Measurements from ENCODE around the gene PCK1.

Gene PCK1

DNA sequence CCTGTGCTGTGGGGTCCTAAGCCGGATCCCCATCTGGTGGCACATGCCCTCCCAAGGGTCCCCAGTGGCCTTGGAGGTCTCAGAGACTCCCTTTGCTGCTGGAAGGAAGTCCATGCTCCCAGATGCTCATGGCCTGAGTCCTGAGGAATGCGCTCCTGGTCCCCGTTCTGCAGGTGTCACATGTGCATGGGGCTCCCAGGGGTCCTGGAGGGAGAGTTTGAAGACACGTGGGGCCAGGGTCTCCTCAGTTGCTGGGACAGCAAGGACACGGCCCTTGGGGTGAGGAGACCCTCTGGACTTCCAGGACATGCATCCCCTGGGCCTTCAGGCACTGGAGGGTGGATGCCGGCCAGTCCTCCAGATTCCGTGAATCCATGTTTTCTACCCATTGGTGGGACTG is 47.6 kb downstream of the PCK1 start:
- DNase-seq, result no peak

DNA sequence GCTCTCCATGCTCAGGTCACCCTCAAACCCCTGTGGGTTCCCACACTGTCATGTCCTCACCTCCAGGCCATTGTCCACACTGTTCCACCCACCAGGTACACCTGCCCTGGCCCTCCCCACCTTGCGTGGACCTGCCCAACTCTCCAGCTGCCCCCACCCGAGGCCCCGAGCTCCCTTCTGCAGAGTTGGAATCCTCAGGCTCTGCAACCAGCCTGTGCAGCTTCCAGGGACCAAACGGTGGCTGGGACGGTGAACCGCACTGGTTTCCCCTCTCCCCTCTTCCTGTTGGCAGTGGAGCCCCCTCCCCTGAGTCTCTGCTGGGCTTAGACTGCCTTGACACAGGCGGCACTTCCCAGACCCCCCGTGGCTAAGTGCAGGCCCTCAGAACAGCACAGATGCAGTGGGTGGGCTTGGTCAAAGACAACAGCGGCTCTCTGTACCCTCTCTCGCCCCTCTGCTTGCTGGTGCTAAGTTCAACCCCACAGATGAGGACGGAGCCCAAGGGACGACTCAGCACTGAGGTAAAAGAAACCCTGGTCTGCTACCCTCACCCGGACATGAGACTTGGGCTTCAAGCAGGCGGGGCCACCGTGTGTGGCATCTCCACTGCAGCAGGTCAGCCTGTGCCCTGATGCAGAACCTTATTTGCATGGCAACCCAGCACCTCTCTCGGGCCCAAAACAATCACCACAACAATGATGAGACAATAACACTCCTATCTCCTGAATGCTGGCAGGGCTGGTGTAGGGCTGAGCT is 48.4 kb downstream of the PCK1 start:
- DNase-seq, result no peak

DNA sequence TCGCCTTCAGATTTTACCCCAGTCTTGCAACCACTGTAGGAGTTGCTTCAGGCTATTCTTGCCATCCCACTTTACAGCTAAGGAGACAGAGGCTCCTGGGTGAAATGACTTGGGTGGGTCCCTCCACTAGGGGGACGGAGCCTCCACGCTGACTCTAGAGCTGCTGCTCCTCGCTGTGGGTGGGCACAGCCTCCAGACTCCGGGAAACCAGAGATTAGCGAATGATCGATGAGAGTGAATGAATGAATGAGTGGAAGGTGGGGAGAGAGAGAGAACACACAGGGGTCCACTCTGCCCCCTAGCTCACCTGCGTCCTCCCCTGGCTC is 48.9 kb downstream of the PCK1 start:
- no peak for DNase-seq

DNA sequence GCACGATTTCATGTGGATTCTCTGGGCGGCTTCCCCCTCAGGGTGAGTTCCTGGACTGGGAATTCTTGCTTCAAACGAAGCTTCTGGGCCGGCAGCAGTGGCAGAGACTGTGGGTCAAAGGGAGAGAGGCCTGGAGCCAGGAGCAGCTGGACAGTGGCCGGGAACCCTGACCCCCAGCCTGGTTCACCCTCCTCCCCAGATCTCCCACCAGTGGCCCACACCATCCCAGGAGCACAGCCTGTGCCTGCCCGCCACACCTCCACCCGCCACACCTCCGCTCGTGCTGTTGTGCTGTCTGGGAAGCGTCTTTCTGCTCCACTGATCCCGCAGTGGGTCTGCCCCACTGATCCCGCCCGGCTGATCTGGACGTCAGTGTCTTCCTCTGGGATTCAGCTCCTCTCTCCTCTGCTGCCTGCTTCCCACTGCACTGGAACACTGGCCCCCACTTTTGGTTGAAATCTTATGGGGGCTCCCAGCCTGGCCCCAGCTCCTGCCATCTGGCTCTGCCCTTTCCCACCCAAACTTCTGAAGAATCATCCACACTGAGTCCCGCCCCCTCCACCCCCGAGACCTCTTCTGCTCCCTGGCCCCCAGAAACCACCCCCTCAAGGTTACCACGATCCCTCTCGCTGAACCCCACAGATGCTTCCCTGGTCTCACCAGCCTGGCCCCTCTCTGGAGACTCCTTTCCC is 49.5 kb downstream of the PCK1 start:
- DNase-seq, result no peak

DNA sequence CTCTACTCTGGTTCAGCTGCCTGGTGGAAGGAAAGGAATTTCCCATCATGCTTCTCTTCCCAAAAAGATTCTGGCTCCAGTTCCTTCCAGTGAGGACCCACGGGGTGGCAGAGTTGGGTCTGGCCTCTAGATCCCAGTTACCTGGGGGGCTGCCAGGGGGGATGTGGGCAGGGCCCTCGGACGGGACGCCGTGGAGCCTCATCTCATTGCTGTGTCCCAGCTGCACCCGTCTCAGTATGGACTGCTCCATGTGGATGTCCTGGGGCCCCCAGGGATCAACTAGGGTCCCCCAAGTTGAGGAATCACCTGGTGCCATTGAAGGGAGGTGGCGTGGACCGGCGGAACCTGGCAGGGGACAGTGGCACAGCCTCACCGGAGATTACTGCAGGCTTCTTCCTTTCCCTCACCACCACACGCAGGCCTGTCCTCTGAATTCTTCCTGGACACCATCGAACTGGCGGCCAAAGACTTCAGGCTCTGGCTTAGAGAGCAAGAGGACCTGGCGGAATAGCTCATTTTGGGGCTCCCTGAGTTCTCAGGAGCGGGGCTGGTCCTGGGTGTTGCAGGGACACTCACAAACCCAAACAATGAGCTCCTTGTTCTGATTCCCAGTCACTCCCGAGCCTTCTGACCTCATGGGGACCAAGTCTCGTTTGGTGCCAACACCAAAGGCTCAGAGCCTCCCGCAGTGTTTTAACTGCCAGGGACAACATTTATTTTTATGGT is 50.8 kb downstream of the PCK1 start:
- no peak for DNase-seq

DNA sequence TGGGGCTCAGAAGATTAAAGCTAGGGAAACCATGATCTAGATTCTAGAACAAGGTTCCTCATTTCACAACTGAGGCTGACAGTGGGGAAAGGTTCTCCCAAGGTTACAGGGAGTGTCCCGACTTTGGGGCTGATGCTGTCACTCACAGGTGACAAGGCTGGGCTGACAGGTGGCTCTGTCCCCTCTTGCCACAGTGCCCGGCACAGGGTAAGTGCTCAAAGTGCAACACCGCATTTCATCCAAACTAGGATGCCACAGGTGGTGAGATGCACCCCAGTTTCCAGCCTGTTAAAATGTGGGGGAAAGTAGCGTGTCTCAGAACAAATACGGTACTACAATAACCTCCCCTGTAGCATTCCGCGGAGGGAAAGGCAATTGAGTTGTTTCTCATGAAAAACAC is 51.5 kb downstream of the PCK1 start:
- DNase-seq, result no peak

DNA sequence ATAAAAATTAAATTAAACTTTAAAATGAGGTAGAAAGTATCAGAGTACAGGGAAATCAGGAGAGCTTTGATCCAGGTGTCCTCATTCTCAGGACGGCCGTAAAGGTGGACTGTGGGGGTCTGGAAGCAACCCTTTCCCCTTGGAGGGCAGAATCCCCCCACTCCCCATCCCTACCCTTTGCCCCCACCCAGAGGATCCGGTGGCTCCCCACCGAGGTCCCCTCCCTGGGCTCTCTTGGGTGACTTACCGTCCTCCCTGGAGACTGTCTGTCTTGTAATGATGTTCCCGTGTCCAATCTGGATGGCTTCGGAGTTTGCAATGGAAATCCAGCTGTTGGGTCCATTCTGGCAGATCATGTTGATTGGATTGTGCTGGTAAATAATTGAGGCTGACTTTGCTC is 52.0 kb downstream of the PCK1 start:
- no peak for DNase-seq

DNA sequence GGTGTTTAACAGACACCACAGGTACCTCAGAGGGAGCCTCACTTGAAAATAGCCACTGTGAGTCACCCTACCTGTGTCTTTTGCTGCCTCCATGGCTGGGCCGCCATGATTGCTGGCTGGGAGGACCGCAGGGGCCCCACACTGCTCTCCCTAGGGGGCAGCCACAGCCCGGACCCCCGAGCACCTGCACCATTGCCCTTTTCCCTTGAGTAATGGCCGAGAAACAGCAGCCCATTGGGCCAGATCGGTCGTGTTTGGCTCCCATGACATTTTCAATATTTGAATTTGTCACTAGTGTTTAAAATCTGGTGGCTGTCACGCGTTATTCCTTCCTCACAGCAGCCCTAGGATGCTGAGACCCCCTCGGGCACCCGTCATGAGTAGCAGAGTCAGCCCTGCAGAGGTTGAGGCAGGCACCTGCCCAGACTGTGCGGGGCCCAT is 52.6 kb downstream of the PCK1 start:
- DNase-seq, result no peak

DNA sequence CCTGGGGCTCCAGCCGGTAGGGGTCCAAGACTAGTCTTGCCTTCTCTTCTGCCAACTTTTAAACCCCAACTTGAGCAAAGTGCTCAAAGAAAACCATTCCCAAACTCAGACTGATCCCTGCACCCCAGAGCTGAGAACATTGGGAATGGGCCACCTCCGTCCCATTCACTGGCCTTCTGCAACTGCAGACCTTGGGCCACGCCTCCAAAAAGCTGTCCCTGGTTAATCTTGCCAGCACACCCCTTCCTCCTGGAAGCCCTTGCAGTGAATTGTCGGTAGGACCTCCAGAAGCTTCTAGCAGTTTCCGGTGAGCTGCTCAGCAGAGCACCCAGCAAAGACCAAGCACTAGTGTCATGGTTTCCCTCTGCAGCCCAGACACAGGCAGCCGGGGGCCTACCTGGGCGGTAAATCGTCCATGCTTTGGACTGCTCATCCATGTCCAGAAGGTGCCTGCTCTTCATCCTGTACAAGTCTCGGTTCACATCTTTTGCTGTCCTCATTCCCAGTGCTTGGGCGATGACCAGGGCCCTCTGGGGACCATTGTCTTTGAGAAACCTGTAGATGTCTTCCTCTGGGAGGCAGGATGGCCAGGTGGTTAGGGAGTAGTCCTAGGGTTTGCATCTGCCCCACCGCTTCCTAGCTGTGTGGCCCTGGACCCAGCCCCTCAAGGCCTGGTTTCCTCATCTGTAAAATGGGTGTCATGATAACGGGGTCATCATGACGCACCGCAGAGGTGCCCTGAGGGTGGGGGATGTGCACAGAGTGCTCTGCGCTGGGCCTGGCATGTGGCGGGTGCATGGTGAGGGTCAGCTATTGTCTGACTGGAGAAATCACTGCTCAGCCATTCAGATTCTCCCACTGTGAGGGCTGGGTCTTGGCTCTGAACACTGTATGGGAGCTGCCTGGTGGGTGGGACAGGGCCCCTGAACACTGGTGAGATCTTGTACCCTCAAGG is 53.9 kb downstream of the PCK1 start:
- DNase-seq, result no peak

DNA sequence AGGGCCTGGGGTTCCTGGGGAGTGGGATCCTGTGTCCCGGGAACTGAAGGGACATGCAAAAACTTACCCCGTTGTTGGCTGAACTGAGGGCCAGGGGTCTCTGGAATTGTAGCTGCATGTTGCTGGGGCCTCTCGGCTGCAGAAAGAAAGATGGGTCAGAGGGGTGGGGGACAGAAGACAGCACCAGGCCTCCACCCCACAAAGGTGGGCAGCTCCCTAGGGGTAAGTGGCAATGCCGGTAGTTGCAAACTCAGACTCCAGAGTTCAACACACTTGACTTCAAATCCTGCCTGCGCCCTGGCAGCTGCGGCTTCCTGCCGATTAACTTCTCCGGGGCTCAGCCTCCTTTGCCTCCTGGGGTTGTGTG is 54.5 kb downstream of the PCK1 start:
- DNase-seq, result no peak

DNA sequence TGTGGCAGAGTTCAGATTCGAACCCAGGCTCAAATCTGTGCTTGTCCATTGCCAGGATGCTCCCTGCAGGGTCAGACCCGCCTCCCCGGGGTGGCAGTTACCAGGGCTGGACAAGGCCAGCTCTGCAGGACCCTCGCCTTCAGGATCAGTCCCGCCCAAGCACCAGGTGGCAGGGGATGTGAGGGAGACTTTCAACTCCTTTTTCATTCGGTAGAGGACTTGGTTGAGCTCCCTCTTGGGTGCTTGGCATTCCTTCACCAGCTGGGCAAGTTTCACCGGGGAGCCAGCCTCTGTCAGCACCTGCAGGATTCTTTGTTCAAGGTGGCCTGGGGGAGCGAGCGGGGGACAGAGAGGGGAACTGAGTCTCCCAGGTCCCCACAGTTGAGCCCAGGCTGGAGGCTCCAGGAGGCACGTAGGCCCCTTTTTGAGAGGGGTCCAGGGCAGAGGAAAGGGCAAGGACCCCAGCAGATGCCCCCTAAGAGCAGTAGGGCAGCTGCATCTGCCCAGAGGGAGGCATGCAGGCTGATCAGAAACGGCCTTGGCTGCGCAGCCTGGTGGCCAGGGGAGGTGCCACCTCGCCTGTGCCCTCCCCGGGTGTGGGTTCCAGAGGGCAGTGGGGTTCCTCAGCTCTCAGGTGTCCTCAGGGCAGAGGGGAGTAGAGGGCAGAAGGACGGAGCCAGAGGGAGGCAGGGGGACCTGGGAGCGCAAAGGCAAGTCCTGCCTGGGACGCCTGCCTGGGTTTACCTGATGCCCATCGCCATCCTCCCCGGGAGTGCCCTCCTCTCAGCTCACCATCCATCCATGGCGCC is 55.4 kb downstream of the PCK1 start:
- DNase-seq, result no peak

DNA sequence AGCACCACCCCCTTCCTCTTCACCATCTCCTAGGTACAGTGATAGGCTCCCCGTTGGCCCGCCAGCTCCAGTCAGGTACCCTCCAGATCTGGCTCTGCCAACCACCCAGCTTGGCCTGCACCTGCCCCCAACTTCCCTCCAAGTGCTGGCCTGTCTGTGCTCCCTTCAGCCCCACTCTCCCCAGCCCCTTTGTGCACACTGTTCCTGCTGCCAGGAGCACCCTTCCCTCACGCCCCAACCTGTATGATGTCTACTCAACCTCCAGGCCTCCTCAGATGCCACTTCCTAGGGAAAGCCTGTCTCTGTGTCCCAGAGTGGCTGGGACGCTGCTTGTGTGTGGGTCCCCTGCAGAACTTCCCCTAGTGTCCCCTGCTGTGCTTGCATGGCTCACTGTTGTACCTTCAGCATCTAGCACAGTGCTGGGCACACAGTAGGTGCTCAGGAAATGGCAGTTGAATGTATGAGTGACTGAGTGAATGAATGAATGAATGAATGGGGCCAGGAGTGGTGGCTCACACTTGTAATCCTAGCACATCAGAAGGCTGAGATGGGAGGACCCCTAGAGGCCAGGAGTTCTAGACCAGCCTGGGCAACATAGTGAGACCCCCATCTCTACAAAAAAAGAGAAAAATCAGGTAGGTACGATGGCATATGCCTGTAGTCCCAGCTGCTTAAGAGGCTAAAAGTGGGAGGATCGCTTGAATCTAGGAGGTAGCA is 56.3 kb downstream of the PCK1 start:
- no peak for DNase-seq

Data from NCI-H446 treated with DMSO at 0.1 percent for 48 hours (cell line).